HT-29 (cell line): ENCODE measurements around the gene NME9. TPM values are rescaled to one million over a fixed set of nuclear protein-coding genes. Genes with fewer than 3 reads are reported as not detected.

Experiments
- DNase-seq: peaks from one replicate; pipeline ENCODE4 v3.0.0-alpha.2; 2015; ENCODE audit warnings: low spot score
- total RNA-seq: library from RNA; depleted of rRNA; stranded (reverse); fragments of >200 nt; shearing (Covaris generic); gene quantifications from 2 replicates; pipeline ENCODE4 v1.2.3, GENCODE V29; 2014; rRNA removed

Gene NME9
- total RNA-seq, 1 experiment from 2014 or later = not detected

DNA sequence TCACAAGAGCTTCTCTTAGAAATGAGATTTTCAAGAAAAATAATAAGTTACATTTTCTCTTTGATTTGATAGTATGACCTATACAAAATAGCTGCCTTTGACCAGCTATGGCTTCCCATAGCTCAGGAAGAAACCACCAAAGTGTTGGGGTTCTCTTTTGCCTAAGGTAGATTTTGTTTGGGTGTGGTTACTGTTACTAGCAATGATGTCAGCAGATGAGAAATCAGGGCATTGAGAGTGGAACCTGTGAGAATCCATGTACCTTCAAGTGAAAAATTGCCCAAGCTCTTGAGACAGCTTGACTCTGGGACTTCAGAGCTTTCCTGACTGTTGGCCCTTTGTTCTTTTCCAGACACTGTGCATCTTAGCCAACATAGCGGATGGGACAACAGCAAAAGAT is 45.6 kb downstream of the NME9 start:
- no peak for DNase-seq

DNA sequence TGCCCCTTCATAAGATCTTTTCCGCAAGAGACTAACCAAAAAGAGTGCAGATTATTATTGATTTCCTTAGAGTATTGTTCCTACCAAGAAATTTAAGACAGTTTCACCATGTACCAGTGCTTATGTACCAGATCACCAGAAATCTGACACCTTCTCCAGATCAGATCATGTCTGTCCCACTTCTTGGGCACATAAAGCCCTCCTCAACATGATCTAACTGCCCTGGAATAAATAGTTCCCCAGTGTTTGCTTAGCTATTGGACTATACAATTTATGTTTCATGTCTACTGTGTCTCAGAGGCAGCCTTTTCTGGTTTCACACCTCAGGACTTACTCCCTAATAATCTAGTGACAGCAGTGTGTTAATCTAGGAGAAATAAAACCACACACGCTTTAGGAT is 46.8 kb downstream of the NME9 start:
- no peak for DNase-seq

DNA sequence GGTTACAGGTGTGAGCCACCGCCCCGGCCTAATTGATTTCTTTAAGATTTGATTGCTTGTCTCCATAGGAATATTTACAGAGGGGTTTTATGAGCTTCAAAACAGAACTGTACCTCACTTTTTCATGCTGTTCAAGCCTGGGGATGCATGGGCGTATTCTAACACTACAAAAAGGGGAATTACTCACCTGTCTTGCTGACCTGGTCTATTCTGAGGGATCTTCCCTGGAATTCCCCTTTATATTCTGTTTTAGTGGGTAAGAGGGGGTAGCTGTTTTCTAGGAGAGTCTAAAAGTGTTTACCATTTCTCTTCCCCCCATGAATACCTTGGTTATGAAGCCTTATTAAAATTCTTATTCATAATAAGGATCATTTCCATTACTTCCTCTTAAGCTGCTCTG is 48.1 kb downstream of the NME9 start:
- no peak for DNase-seq

DNA sequence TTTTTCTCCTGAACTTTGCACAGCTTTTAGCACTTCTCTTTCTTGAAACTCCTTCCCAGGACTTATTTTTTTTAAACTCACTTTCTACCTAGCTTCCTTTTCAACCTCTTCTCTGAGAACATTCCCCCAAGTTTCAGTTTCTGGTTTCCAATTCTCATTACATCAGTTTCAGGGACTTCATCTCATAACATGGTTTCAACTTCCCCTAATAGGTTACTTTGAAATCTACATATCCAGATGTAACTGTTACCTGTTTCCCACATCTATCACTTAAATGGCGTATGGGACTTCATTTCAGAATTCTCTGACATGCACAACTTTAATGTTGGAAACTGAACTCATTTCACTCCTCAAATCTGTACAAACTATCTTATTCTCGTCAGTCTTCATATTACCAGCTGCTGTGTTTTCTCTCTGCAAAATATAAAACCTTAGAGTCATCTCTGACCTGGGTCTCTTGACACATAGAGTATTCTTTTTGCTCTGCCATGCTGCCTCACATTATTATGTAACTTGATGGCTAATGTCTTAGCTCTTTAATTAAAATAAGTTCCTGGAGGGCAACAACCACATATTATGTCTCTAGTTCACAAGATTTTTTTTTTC is 58.4 kb downstream of the NME9 start:
- DNase-seq = no peak

DNA sequence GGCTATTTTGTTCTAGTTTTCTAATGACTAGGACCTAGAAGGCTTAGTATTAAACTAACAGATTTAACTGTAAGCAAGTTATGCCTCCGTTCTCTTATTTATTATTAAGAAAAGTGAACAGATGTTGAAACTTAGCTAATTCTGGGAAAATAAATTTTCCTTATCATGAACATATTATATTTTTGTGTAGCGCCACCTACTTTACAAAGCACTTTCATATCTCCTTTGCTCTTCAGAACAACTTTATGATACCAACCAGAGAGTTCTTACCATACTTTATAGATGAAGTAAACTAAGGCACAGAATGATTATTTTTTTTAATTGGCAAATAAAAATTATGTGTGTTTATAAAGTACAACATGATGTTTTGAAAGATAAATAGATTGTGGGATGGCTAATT is 59.4 kb downstream of the NME9 start:
- DNase-seq = no peak

DNA sequence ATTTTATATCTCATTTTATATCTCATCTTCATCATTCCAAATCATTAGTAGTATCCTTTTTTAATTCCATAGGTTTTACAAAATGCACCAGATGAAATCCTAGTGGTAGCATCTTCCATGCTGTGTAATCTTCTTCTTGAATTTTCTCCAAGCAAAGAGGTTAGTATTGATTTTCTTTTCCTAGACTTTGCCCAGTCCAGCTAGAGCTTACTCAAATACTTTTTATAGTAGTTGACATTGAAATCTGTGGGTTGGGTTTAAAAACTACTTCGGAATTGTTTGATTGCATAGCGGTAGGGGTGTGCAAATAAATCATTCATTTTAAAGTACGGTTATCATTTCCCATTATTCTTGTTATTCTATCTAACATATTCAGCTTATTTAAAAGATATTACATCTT is 62.6 kb downstream of the NME9 start:
- no peak for DNase-seq

DNA sequence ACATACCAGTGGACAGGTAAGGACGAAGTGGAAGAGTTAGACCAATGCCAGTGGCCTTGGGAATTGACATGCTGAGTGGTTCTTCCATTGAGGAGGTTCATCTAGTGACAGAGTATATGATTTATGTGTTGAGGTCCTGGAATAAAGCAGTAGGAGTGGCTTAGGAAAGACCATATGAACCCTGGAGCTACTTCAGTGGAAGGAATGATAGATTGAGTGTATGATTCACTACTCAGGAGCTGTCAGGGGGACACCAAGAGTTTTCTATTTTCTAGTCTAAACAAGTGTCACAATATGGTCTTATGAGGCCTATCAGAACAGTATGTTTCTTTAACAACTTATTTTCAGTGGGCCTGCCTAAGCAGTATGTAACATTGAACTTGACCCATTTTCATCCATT is 63.9 kb downstream of the NME9 start:
- no peak for DNase-seq

DNA sequence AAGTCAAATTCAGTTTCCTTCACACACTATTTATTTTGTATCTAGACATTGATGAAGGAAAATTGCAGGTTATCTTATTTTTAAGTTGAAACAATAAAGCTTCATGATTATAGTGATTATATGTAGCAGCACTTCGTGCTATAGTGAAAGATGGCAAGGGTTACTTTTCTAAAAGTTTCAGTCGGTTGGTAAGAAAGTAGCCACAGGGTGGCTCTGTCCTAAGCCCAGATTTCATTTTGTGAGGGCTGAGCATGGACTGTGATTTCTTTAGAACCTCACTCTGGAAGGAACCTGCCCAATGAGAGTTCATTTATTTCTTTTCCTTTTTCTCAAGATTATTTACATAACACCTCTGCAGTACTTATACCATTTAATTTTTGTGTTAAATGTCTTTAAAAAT is 66.5 kb downstream of the NME9 start:
- no peak for DNase-seq

DNA sequence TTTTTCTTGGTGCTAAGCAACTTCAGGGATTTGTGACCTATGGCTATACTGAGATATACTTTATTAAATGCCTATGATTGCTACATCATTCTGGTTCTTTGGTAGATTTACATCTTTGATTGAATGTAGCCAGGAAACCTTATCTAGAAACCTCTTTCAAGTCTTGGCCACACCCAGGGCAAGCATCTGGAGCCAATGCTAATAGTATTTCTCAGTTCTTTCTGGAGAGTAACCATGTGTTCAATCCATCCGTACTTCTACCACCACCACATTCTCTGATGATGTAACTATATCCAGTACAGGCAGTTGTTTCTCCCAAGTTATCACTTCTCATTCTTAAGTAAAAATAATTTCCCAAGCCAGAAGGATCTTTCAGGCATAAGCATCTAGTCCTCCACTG is 69.0 kb downstream of the NME9 start:
- no peak for DNase-seq

DNA sequence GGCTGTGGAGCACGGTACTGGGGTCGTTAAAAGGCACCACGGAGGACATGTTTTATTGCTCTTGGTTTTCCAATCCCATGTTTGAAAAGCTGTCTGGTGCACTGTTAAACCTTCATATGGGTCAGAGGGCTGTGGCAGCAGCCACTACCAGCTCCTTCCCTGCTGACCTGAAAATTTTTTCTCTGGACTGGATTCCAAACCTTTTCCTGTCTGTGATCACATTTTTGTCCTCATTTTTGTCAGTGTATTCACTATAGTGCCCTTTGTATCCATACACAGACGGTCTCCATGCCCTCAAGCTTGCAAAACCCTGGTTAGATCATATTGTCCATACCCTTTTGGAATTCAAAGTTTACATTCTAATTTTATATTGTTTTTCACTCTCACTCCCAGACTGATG is 70.5 kb downstream of the NME9 start:
- no peak for DNase-seq

DNA sequence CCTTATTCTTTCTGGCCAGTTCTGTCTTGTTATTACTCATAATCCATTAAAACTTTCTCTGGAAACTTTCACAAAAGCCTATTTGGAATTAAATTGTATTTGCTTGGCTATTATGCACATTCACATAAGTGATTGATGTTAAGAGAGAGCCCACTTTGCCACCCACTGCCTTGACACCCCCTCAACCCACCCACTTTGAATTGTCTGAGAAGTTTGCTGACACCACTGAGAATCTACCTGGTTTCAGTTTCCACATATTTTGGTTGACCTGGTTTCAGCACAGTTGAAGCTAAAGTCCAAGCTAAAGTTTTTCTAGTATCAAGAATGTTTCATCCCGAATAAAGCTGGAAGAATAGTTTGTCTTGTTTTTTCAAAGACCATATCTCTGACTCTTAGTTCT is 71.7 kb downstream of the NME9 start:
- DNase-seq = no peak

DNA sequence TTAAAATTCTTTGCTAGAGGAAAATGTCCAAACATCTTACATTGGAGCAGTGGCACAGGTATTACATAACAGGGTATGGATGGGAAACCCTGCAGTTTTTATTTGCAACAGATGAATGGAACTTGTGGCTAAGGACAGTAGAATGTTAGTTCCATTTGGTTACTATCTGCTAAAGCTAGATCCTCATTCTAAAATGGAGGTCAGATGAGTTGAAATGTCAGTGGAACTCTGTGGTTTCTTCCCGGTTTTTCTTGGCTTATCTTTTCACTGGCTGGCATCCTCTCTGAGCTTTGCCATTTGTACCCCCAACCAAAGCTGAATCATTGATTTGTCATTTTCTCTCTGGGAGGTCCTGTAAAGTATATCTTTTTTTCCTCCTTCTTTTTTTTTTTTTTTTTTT is 73.6 kb downstream of the NME9 start:
- no peak for DNase-seq

DNA sequence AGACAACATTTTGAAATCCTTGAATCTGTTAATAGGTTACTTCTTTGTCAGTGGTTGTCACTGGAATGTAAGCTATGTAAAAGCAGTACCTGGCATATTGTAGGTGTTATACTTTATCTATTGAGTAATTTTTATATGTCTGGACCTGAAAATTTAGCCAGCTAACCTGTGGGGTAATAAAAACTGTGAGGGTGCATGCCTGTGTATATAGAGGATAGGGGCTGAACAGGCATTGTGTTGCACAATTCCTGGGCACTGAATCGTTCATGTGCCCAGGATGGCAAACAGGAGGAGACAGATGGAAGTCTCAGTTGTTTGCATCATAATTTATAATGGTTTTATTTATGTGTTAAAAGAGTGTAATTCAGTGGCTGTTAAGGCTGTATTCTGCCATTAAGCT is 75.4 kb downstream of the NME9 start:
- DNase-seq = no peak

DNA sequence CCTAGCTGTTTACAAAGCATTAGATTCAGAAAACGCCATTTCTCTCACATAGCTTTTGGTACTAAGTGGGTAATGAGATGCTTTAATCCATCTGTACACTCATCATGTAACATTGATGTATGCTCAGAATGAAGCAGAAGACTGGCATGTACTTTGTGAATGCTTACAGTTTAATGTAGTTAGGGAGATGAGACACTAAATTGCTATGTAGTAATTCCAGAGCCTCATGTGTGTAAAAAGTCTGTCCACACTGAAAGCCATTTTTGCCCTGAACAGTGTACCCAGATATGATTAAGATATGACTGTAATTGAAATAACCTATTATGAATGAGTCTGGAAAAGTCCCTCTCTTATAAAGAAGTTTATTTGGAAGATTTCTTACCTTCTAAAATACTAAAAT is 76.0 kb downstream of the NME9 start:
- DNase-seq = no peak

Other genes with a start within 250 kb of the NME9 start
- not detected in 2 replicates for gene DZIP1L, start 214.2 kb downstream of the NME9 start, total RNA-seq
- gene A4GNT, start 197.5 kb downstream of the NME9 start, total RNA-seq = not detected in 2 replicates
- gene DBR1, start 154.9 kb downstream of the NME9 start, total RNA-seq = 9.1 and 10.9 TPM in 2 replicates
- gene ARMC8, start 142.6 kb downstream of the NME9 start, total RNA-seq = 21.7 and 26.6 TPM in 2 replicates
- 1.3 and 2.9 TPM in 2 replicates for gene MRAS, start 18.7 kb upstream of the NME9 start, total RNA-seq
- gene ESYT3, start 104.8 kb upstream of the NME9 start, total RNA-seq = not detected in 2 replicates